Adrenal gland (tissue), 5 donors: ENCODE measurements around the gene LHFPL6.

Experiments used
- CTCF ChIP-seq, 6 experiments: fragments of 450-650 bp in 4 of 6; fragments of 200-600 bp in 2 of 6; sonication (generic) in 1 of 6; IDR thresholded peaks; 1 replicate in 5 of 6; 2 replicates in 1 of 6; pipeline versions ENCODE4 v1.5.1 to v1.8.0; 2016 to 2021; ENCODE audit warnings: antibody characterized with exemption in 6 of 6, mild to moderate bottlenecking in 2 of 6, moderate library complexity in 1 of 6
- POLR2A ChIP-seq, 2 donors: fragments of 450-650 bp; IDR thresholded peaks; one replicate each; pipeline ENCODE4 v1.6.1; 2017; ENCODE audit warnings: antibody characterized with exemption in 2 of 2, mild to moderate bottlenecking in 2 of 2, moderate library complexity in 1 of 2
- donor health status: DM: no; HTN: no; CAD: no.

- no peak for TF ChIP-seq CTCF (IDR thresholded peaks at IDR 0.05)
- TF ChIP-seq POLR2A (IDR thresholded peaks at IDR 0.05) = no peak
Observed at GRCh38 chr13:39362652-39363381, 240.2 kb downstream of the LHFPL6 start.
